HCT116 (cell line): ENCODE data around the gene LEKR1.
"Not testable (repeated sequence)": the region's sequence is repeated elsewhere in the genome, so short reads cannot be mapped to it uniquely, and the experiment has no call there.

ENCODE experiments used
- EZH2 ChIP-seq: fragments of 200-600 bp; sonication (generic); IDR thresholded peaks from 2 replicates; pipeline ENCODE4 v1.6.1; 2017; ENCODE audit warnings: antibody characterized with exemption, mixed run types
- ZNF274 ChIP-seq: fragments of 200-500 bp; sonication (Bioruptor generic); IDR thresholded peaks from 2 replicates; pipeline ENCODE4 v1.6.1; 2014; ENCODE audit warnings: mild to moderate bottlenecking, low read depth, low read length, inconsistent platforms

- TF ChIP-seq EZH2, ZNF274: not testable (repeated sequence)
Observed at GRCh38 chr3:156895374-156895773, 69.2 kb downstream of the LEKR1 start.
